Measurements from ENCODE around the gene EPS15.

DNA sequence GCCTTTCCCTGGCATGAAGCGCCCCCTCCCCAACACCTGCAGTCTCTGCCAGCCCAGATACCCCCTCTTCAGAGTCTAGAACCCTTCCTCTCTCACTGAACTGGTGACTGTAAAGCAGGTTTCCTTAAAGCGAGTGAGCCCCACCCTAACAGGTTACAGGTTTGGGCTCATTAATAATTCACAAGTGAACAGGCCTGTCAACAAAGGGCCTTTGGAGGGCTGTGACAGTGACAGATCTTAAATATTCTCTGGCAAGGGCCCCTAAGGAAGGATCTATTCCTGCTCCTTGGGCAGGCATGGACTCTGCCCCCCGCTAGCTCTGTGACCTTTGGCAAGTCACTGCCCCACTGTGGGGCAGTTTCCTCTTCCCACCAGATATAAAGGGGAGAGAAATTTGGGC is 183.1 kb downstream of the EPS15 start:
- TF ChIP-seq EZH2 (IDR thresholded peaks at IDR 0.05; ENCODE audit: insufficient read depth, poor library complexity, severe bottlenecking) (no peak), EZH2phosphoT487 (IDR thresholded peaks at IDR 0.05; ENCODE audit: insufficient read depth, low read depth) (no peak)

Measured in GM23248 (cell line).